GM23248 (cell line): ENCODE measurements around the gene CCDC27. TPM values are rescaled to one million over a fixed set of nuclear protein-coding genes. Genes with fewer than 3 reads are reported as not detected.
A peak's percentile ranks its signal among the peaks of the same experiment; 100 is the strongest.

ENCODE experiments used
- DNase-seq: peaks from one replicate; pipeline ENCODE4 v3.0.0-alpha.2; 2015
- H2AFZ ChIP-seq: fragments of 200-600 bp; sonication (generic); 2 replicates; pipeline ENCODE4 v1.6.1; 2016; ENCODE audit warnings: antibody characterized with exemption
- H3F3A ChIP-seq: fragments of 200-600 bp; sonication (generic); 2 replicates; pipeline ENCODE4 v1.6.1; 2016; ENCODE audit warnings: mild to moderate bottlenecking, antibody characterized with exemption, mixed run types; ENCODE audit not compliant: insufficient read depth
- H3K27ac ChIP-seq: fragments of 200-600 bp; sonication (generic); 2 replicates; pipeline ENCODE4 v1.5.1; 2016; ENCODE audit warnings: mild to moderate bottlenecking
- H3K27me3 ChIP-seq: fragments of 200-600 bp; sonication (generic); replicated peaks from 2 replicates; pipeline ENCODE4 v1.6.1; 2016; ENCODE audit warnings: mild to moderate bottlenecking; ENCODE audit not compliant: insufficient read depth
- H3K36me3 ChIP-seq: fragments of 200-600 bp; sonication (generic); 2 replicates; pipeline ENCODE4 v1.6.1; 2016; ENCODE audit warnings: low read depth, mild to moderate bottlenecking
- H3K4me1 ChIP-seq: fragments of 200-600 bp; sonication (generic); 2 replicates; pipeline ENCODE4 v1.6.1; 2016; ENCODE audit warnings: mild to moderate bottlenecking; ENCODE audit not compliant: insufficient read depth
- H3K4me2 ChIP-seq: fragments of 200-600 bp; sonication (generic); one replicate; pipeline ENCODE4 v1.6.1; 2016; ENCODE audit warnings: mild to moderate bottlenecking; ENCODE audit not compliant: unreplicated experiment
- H3K4me3 ChIP-seq: fragments of 200-600 bp; sonication (generic); 2 replicates; pipeline ENCODE4 v1.5.1; 2016; ENCODE audit warnings: mild to moderate bottlenecking
- H3K79me2 ChIP-seq: fragments of 200-600 bp; sonication (generic); 2 replicates; pipeline ENCODE4 v1.6.1; 2016; ENCODE audit warnings: mild to moderate bottlenecking; ENCODE audit not compliant: insufficient read depth
- H3K9ac ChIP-seq: fragments of 200-600 bp; sonication (generic); 2 replicates; pipeline ENCODE4 v1.6.1; 2016; ENCODE audit warnings: mild to moderate bottlenecking
- H3K9me2 ChIP-seq: fragments of 200-600 bp; sonication (generic); 2 replicates; pipeline ENCODE4 v1.6.1; 2016; ENCODE audit warnings: mixed run types, mild to moderate bottlenecking, moderate library complexity; ENCODE audit not compliant: insufficient read depth
- H3K9me3 ChIP-seq: fragments of 200-600 bp; sonication (generic); one replicate; pipeline ENCODE4 v1.6.1; 2017; ENCODE audit warnings: low read depth
- H4K20me1 ChIP-seq: fragments of 200-600 bp; sonication (generic); 2 replicates; pipeline ENCODE4 v1.6.0; 2016; ENCODE audit not compliant: insufficient read depth
- EZH2 ChIP-seq: fragments of 200-600 bp; sonication (generic); IDR thresholded peaks from 2 replicates; pipeline ENCODE4 v1.6.1; 2018; ENCODE audit warnings: antibody characterized with exemption, mild to moderate bottlenecking; ENCODE audit not compliant: insufficient read depth, poor library complexity, severe bottlenecking
- EZH2phosphoT487 ChIP-seq: fragments of 200-600 bp; sonication (generic); IDR thresholded peaks from 2 replicates; pipeline ENCODE4 v1.6.1; 2018; ENCODE audit warnings: antibody characterized with exemption, moderate library complexity, mild to moderate bottlenecking, low read depth; ENCODE audit not compliant: insufficient read depth
- WGBS, 2 experiments: methylation state at CpG; one replicate each; pipeline ENCODE4 v1.1.6; 2015 to 2017; ENCODE audit warnings: low lambda C conversion rate in 2 of 2, low coverage in 1 of 2; ENCODE audit errors: missing lambda C conversion rate in 2 of 2; 5-methylcytosine and 5-hydroxymethylcytosine counted together
- in situ Hi-C: fragments of 300-500 bp; cut with MboI; formaldehyde crosslinking; loops from 2 replicates; pipeline ENCODE4 v1.15.0; 2020
- polyA plus RNA-seq: library from polyadenylated mRNA; unstranded; fragments of >200 nt; fragmentation: Nextera tagmentation; extraction: Ambion mirVana; gene quantifications from 2 replicates; pipeline ENCODE4 v1.2.1, GENCODE V29; 2016
- total RNA-seq: library from RNA; depleted of rRNA; stranded (reverse); fragments of >200 nt; shearing (Covaris generic); gene quantifications from 2 replicates; pipeline ENCODE4 v1.2.3, GENCODE V29; 2014

The CCDC27 gene
- total and polyA plus RNA-seq, 2 experiments from 2014 or later, result not detected

DNA sequence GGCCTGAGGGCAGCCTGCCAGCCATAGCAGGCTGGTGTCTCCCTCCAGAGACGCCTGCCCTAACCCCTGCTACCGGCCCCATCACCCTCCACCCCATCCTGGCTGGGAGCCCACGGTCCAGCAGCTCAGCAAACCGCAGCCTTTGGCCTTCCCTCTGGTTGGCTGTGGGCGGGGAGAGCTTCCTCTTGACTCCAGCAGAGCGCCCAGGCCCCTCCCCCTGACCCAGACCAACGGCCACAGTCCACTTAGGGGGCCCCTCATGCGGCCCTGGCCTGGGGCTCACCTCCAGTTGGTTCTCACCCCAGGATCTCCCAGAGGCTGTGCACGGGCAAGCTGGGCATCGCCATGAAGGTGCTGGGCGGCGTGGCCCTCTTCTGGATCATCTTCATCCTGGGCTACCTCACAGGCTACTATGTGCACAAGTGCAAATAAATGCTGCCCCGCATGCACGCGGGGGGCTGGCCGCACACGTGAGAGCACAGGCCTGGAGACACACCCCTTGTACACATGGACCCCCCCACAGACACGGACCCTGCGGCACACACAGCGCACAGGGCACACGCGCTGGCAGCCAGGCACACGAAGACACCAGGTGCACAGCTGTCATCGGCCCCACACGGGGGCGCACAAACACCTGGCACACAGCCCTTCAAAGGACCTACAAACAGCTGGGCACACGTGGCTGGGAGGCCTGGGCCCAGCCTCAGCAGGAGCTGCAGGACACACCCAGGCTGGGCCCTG lies 23.4 kb downstream of the CCDC27 start:
- Histone ChIP-seq H3K9me3 (no peaks in the 10 kb centered on the region), H3K9me2 (no peaks in the 10 kb centered on the region), H3K4me3 (no peak overlapping the region), H3K4me1 (no peaks in the 10 kb centered on the region), H3K9ac (no peak overlapping the region), H2AFZ (no peak overlapping the region), H3F3A (peaks cover 4% of the 10 kb centered on the region; the same call in 1 of the 2 replicates), H3K27ac (no peak overlapping the region), H3K27me3 (no peaks in the 10 kb centered on the region), H3K79me2 (no peaks in the 10 kb centered on the region), H4K20me1 (no peaks in the 10 kb centered on the region), H3K4me2 (no peak overlapping the region), H3K36me3 (0 out of 2 replicates have a peak, but pooled peaks cover 7% of the 10 kb centered on the region)
- in situ Hi-C loops, result no loop called here
- WGBS, 2 experiments, result 51 to 55% methylated on average over 25 to 26 of the region's 27 CpGs
- no peak for TF ChIP-seq EZH2
- no peak for TF ChIP-seq EZH2phosphoT487
- peak; percentile 44 for DNase-seq

DNA sequence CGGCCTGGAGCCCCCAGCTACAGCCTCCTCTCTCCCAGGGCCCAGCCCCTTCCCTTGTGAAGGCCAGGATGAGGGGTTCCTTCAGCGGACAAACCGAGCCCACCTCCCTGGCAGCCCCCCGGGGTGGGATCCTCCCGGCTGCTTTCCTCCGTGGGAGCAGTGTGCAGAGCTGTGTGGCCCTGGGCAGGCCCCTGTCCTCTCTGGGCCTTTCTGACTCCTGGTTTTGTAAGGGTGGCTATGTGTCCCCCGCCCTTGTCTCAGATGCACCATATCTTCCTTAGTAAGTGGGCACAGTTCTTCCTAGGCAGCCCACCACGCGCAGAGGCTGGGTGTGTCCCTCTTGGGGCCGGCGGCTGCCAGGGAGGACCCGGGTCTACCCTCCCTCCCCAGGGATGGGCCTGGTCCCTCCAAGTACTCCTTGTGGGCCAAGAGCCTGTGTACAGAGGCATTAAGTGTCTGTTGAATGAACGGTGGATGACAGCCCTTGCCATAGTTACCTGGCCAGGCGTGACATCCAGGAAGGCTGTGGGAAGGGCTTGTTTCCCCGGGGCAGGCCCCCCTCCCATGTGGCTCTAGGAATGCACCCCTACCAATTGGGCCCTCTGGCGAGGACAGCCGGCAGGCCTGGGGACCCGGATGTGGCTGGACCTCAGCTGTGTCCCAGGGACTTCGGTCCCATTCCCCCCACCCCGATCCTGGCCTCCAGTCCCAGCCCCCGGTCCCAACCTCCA lies 24.1 kb downstream of the CCDC27 start:
- TF ChIP-seq EZH2phosphoT487, result no peak
- TF ChIP-seq EZH2, result no peak
- Histone ChIP-seq H3K9me3 (no peaks in the 10 kb centered on the region), H3K27me3 (no peaks in the 10 kb centered on the region), H3K27ac (no peak overlapping the region), H3K4me2 (no peak overlapping the region), H4K20me1 (no peaks in the 10 kb centered on the region), H3F3A (peaks cover 4% of the 10 kb centered on the region; the same call in 1 of the 2 replicates), H3K4me3 (no peak overlapping the region), H3K36me3 (peaks cover 13% of the 10 kb centered on the region; the same call in 1 of the 2 replicates), H2AFZ (no peak overlapping the region), H3K79me2 (no peaks in the 10 kb centered on the region), H3K9ac (no peak overlapping the region), H3K9me2 (no peaks in the 10 kb centered on the region), H3K4me1 (no peaks in the 10 kb centered on the region)
- no peak for DNase-seq
- 56 to 63% methylated on average over 19 to 21 of the region's 21 CpGs for WGBS, 2 experiments
- in situ Hi-C loops, result no loop called here

DNA sequence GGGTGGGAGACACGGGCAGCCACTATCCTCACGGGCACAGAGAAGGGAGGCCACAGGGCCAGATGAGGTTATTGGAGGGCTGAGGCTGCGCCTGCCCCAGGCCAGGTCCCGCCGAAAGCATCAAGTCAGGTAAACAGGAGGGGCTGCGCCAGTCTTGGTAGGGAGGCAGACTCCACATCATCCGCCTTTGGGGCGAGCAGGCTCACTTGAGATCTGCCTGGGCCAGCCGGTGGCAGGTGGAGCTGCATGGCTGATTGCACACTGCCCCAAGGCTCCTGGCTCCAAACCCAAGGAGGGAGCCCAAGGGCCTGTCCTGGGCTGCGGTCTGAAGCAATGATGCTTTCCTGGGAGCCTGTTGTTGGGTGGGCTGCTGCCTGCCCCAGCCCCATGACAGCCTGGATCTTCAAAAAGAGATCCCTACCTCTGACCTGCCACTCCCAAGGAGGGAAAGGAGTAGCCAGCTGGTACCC lies 24.9 kb downstream of the CCDC27 start:
- 93 to 95% methylated on average over 10 of the region's 10 CpGs for WGBS, 2 experiments
- H4K20me1 ChIP-seq, result no peaks in the 10 kb centered on the region
- TF ChIP-seq EZH2phosphoT487 (no peak), EZH2 (no peak)
- H3F3A ChIP-seq, result peaks cover 4% of the 10 kb centered on the region; the same call in 1 of the 2 replicates
- DNase-seq, result no peak
- no peaks in the 10 kb centered on the region for H3K4me1 ChIP-seq
- H3K36me3 ChIP-seq, result peaks cover 18% of the 10 kb centered on the region
- no peaks in the 10 kb centered on the region for H3K79me2 ChIP-seq
- H3K9me2 ChIP-seq, result no peaks in the 10 kb centered on the region
- no peak overlapping the region for H3K4me3 ChIP-seq
- no peak overlapping the region for H3K27ac ChIP-seq
- no peaks in the 10 kb centered on the region for H3K27me3 ChIP-seq
- H3K9ac ChIP-seq, result no peak overlapping the region
- H3K9me3 ChIP-seq, result no peaks in the 10 kb centered on the region
- H2AFZ ChIP-seq, result no peak overlapping the region
- no peak overlapping the region for H3K4me2 ChIP-seq
- in situ Hi-C loops, result no loop called here

GRCh38 chr1:3777647-3778589 lies 25.7 kb downstream of the CCDC27 start:
- Histone ChIP-seq H3K9me2 (no peaks in the 10 kb centered on the region), H3F3A (peaks cover 4% of the 10 kb centered on the region; the same call in 1 of the 2 replicates), H3K27me3 (no peaks in the 10 kb centered on the region), H3K9ac (no peak overlapping the region), H3K9me3 (no peaks in the 10 kb centered on the region), H2AFZ (no peak overlapping the region), H3K4me3 (no peak overlapping the region), H4K20me1 (no peaks in the 10 kb centered on the region), H3K4me2 (no peak overlapping the region), H3K27ac (no peak overlapping the region), H3K36me3 (peaks cover 18% of the 10 kb centered on the region), H3K79me2 (no peaks in the 10 kb centered on the region), H3K4me1 (no peaks in the 10 kb centered on the region)
- 87 to 91% methylated on average over 18 to 20 of the region's 20 CpGs for WGBS, 2 experiments
- in situ Hi-C loops, result no loop called here
- no peak for DNase-seq
- TF ChIP-seq EZH2, result no peak
- TF ChIP-seq EZH2phosphoT487, result no peak
